ENCODE data around the gene APBA1.

Gene APBA1

DNA sequence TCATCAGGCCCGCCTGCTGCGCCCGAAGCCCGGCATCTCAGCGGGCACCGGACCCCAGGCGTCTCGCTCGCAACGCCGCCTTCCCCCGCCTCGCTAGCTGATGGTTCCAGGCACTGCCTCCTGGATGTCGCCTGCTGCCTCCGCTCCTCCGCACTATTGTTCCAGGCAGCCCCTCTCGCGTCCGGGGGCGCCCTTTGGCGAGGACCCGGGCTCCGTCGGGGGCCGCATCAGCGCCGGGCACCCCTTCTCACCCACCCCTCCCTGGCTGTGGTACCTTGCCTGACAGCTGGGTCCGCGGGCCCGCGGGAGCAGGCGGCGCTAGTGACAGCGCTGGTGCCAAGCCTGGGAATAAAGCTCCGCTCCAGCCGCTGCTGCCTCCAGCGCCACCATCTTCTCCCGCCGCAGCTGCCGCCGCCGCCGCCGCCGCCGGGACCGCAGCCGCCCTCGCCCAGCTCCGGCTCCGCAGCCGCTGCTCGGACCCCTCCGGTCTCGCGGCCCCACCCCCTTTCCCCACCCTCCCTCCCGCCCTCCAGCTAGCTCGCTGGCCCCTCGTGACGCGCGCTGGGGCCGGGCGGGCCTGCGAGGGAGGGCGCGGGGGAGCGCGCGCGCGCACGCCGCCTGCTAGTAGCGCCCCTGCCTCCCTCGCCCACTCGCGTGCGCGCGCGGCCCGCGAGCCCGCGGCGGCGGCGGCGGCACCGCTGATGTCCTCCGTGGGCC, at the start of gene APBA1:
Gene APBA1 (minus strand): TSS at position 493 of the 717 bp plus-strand sequence.
- DNase-seq, result no peak

DNA sequence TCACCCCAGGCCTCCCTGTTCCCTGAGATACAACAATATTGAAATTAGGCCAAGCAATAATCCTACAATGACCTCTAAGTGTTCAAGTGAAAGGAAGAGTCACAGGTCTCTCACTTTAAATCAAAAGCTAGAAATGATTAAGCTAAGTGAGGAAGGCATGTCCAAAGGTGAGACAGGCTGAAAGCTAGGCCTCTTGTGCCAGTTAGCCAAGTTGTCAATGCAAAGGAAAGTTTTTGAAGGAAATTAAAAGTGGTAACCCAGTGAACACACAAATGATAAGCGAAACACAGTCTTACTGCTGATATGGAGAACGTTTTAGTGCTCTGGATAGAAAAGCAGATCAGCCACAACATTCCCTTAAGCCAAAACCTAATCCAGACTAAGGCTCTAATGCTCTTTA, 47.8 kb upstream of the APBA1 start:
- DNase-seq, result no peak

DNA sequence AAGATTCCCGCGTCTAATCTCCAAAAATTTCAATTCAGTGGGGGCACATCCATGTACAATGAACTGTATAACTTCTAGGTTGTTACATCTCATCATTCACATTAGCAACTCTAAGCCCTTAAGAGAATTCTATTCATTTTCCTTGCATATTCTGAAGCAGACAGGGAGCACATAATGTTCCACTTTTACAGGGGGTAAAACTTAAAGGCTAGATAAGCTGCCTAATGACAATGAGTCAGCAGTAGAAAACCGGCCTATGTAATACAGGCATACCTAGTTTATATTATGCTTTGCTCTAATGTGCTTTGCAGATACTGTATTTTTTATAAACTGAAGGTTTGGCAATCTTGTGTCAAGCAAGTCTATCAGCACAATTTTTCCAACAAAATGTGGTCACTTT, 47.2 kb upstream of the APBA1 start:
- no peak for DNase-seq

DNA sequence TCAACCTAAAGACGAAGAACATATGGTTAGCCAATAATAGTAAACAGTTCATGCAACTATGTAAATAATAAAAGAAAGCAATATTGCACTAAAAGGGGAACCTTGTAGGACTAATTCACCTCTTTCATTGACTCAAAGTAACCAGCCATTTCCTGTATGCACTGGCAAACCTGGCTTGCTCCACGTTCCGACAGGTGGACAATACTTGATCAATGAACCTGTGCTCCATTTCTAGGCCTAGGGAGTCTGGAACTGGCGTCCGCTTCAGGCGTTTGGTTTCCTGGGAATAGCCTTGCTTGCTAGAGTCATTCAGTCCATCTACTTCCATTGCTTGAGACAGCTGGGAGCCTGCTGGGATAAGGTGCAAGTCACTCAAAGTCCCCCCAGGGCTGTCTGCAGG, 46.0 kb upstream of the APBA1 start:
- no peak for DNase-seq

DNA sequence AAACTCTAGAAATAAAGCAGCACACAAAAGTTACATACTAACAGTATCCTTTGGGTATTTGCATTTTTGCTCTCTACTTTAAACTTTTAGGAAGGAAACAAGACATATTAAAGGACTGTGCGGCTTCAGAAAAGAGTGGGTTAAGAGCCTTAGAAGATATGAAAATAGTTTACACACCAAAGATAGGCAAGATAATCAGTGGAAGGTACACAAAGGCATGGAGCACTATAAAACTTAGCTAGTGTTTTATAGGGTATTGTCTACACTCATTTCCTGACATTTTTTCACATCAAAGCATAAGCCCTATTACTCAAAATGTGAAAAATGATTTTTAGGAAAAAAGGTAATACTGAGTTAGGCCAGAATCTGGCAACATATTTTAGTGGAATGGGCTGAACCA, 43.7 kb upstream of the APBA1 start:
- DNase-seq, result no peak

DNA sequence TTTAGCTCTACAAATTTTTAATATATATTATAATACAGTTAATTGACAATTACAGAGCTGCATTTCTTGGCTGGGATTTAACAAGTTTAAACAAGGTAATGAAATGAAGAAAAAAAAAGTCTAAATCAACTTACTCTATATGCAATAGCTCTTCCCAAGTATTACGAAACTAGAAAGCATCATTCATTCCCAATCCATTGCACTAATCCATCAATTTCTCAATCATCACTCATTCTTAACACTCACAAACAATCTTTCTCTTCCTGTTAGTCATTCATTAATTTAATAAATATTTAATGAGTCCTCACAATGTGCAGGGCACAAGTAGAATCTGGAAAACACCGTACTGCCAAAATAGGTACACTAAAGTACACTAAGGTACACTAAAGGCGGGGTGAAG, 42.9 kb upstream of the APBA1 start:
- no peak for DNase-seq

DNA sequence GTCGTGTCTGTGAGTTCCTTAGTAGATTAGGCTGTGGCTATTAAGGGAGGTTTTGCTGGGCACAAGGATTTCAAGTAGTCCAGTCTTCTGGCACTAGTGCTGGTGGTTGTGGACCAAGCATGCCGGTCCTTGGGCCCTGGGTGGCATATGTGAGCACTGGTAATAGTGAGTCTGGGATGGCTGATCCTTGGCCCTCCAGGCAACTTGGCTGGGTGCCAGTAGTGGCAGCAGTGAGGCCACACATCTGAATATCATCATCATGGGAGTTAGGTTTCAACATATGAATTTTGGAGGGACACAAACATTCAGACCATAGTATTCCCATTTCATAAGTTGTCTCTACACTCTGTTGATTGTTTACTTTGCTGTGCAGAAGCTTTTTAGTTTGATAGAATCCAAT, 25.3 kb upstream of the APBA1 start:
- no peak for DNase-seq

DNA sequence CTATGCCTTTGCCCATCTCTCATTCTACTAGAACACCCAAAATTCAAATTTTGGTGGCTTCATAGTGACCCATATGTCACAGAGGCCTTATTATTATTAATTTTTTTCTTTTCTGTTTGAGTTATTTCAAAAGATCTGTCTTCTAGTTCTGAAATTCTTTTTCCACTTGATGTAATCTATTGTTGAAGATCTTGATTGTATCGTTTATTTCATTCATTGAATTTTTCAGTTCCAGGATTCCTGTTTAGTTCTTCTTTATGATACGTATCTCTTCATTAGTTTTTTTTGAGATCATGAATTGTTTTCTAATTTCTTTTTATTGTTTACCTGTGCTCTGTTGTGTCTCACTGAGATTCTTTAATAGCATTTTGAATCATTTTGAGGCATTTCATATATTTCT, 24.6 kb upstream of the APBA1 start:
- no peak for DNase-seq

DNA sequence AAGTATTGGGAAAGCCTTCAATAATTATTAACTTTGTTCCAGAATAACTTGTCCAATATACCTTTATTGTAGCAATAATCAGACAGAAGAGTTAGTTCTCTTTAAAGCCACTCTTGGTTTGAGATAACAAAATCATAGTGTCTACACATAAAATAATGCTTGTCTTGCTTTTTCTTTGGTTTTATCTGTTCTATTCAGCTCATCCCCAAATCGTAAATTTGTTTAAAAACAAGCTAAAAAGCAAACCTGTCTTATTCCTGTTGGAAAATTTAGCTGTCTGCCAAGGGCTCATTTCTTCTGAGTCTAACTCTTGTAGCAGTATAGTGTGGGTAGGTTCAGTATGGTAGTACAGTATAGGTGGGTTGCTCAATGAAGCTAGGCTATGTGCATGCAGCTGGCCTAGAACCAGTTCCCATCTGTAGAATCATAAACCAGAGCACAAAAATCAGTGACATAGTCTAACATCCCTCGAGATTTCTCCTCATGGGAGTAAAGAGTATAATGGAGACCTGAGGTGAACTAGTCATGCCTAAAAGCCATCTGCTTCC, 17.9 kb upstream of the APBA1 start:
- DNase-seq, result no peak

DNA sequence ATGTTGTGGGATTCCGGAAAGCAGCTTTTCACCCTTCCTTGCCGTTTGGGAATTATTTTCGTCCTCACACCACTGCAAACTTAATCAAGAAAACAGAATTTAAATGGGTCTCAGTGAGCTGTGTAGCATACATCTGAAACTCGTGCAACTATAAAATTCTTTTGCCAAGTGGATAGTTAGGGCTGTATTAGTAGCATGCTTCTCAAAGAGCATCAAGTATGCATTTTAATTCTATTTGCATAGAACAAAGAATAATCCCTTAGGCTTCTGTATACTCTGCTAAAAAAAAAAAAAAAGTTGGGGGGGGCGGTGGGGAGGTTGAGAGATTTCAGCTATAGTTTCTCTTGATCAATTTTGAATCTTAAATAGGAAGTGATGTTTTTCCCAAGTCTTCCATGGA, 11.8 kb upstream of the APBA1 start:
- DNase-seq, result no peak

DNA sequence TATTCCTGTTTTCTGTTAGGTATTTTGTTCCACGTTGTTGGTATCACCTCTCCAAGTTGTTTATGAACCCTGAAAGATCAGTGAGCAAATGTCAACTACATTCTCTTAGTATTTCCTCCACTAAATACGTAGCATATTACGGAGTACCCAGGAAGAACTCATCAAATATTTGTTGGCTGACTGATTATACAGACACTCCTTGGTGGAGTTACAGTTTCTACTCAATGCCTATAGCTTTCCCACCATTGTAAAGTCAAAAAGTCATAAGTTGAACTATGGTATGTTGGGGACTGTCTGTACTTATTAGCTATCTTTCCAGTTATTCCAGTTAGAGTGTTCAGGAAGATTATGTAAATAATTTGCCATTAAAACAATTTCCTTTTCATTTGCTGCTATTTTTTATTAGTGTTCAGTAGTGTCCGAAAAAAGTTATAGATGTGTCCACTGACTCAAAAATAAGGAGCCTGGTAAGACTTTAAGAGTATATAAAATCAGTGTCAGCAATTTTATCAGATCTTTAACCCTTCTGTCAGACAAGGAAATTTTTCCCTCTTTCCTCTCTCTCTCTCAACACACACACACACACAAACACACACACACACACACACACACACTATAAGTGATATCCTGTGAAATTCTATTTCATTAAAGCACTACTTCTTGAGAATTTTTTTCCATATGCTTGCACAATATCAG, 6.8 kb upstream of the APBA1 start:
- no peak for DNase-seq

DNA sequence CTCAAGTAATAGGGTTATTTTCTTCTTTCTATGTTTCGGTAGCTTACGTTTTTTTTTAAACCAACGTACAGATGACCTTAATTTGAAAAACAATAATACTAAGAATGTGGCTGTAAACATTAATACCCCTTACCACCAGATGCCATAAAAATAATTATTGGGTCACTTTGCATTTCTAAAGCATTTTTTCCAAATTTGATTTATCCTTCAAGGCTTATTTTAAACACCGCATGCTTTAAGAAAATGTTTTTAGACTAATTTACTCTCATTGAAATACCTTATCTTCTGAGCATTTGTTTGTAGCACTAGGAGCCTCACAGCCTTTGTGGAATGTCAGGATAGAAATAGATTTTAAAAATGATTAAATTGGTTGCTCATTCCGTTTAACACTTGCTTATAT, 5.8 kb upstream of the APBA1 start:
- no peak for DNase-seq

DNA sequence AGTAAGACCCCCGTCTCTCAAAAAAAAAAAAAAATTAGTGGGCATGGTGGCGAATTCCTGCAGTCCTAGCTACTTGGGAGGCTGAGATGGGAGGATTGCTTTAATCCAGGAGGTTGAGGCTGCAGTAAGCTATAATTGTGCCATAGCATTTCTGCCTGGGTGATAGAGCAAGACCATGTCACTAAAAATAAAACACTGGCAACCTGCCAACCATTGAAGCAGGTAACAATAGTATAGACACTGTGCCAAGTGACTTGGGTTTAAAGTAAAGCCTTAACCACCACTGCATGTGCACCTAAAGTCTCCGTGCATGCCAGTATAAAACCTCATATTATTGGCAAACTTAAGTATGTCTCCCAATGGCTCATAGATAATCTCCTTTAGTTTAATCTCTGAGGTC, 3.4 kb upstream of the APBA1 start:
- no peak for DNase-seq

DNA sequence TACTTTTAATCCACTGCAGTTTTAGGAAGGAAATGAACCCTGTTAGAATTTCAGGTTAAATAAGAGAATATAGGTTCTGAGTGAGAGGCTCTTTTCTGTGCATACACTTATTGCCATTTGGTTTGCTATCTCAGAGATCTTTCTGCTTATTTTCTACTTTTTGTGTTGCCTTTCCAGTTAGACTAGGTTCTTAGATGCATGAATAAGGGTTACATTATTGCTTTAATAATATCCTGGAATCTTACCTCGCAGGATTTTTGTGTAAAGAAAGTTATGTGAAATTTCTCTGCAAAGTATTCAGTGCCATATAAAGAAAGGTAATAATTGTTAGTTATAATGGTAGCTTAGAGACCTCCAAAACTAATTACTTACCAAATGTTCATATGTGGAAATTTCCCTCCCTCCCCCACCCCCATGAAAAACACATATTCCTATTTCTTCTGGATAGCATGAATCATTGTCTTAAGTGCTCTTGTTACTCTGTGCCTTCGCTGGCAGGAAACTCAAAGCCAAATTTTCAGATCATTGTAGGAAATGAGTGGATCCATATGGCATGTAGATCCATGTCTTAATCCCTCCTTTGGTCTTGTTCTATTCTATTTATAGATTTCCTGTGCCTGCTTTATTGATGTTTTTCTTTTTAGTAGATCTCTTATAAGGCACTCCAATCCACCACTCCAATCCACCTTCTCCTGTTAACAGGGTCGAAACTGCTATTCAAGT, 2.7 kb upstream of the APBA1 start:
- no peak for DNase-seq

DNA sequence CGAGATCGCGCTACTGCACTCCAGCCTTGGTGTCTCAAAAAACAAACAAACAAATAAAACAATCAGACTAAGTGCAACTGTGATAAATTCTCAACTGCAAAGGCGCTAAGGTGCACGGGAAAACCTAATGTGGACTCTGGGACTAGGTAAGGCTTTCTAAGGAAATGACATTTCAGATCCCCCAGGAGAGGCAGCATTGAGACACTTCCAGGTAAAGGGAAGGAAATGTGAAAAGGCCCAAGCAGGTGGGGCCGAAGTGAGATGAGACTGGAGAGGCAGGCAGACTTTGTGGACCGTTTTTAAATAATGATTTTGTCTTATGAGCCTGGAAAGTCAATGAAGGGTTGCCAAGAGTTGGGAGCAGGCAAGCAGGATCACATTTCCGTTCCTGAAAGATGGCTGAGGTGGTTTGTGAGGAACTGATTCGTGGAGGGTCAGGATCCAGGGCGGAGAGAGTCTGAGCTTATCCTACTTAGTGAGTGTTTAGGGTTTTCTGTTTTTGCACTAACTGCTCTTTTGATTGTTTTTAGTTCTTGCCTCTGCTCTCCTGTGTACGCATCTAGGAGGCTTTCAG, 2.0 kb upstream of the APBA1 start:
- no peak for DNase-seq

DNA sequence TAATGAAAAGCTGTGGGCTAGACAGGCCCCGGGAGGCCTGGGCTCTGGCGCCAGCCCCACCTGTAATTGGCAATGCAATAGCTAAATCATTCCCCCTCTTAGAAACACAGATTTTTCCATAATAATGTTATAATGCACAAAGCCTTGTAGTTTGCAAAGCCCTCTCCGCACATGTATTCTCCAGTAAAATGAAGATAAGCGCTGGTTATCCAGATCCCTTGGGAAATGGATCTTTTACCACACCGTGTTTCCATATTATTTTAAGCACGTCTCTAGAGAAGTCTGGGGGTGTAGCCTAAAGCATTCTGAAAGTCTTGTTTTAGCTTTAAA, 1.1 kb upstream of the APBA1 start:
- DNase-seq, result no peak

DNA sequence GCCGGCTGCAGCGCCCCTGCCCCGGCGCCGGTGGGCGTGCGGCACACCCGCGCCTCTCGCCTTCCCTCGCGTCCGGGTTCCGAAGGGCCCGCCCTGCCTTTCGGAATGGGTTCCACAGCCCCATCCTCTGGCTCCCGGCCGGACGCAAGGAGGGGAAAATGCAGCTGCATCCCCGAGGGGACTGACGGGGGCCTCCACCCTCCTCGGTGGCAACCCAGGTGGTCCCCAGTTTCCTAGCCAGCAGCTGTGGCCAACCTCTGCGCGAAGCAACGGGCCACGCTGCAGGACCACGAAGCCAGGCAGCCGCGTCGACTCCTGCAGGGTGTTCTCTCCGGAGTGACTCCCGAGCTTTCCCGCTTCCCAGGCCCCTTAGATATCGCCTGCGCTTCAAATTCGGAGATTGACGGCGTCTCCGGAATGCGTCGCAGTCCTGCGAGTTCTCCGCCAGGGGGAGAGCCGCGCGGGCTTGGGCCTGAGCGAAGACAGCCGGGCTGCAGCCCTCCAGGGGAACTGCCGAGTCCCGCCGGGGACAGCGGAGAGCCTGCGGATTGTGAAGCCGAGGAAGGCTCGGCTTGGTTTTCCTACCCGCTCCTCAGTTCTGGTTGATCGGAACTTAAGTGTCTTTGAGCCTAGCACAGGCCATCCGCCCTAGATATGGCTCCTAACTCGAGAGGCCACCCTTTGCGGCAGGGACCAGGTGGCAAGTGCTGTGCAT, 582 bp upstream of the APBA1 start:
- DNase-seq, result peak in 1 of 2 experiments; percentile 27

DNA sequence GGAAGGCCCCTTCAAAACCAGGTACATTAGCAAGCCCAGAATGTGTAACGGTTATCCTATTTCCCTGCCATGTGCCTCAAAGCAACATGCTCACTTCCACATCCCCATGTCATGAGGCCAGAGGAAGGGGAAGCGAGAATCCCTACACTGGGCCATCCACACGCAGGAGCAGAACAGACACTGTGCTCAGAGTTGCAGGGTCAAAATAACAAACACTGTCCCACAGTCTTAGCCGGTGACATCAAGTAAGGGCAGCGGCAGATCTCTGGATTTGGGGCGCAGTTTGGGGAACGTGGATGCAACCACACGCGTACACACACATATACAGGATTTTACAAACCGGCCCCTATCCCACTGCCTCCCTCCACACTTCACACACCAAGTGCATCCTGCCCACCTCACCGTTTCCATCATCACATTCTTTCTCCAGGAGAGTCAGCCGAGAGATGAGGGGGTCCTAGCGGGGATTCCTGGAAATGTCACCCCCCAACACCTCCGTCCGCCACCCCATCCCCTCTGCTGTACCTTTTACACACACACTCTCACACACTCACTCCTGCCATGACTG, 776 bp downstream of the APBA1 start:
- peak in 1 of 2 experiments; percentile 25 for DNase-seq

DNA sequence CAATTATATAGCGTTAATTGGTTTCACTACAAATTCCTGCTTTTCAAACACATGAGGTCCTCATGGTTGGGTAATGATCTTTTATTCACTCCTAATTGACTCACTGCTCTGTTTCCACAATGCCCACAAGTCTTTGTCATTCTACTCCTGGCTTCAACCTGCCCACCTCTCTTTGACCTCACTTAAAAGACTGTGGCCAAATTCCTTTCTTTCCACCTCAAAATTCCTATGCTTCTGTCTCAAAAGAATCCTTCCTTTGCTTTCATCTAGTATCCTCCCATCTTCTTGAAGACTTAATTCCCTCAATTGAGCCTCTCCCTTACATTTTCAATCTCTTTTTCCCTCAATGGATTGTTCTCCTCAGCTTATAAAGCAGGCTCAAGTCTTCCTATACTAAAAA, 4.9 kb downstream of the APBA1 start:
- DNase-seq, result no peak

DNA sequence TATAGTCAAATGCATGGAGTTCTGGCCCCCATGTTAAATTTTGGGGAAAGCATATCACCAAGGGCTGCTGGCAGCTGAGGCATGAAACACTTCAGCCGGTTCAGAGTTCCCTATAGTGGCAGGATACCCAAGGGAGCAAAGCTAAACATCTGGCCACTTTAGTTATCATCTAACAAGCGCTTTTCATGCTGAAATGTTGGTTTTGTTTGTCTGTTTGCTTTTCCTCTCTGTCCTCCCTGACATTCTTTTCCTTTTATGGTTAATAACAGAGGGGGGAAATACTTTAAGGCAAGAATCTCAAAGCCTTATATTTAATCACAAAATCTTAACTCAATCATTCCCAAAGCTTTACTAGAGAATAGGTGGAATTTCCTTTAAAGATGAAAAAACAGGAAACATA, 11.9 kb downstream of the APBA1 start:
- DNase-seq, result no peak

DNA sequence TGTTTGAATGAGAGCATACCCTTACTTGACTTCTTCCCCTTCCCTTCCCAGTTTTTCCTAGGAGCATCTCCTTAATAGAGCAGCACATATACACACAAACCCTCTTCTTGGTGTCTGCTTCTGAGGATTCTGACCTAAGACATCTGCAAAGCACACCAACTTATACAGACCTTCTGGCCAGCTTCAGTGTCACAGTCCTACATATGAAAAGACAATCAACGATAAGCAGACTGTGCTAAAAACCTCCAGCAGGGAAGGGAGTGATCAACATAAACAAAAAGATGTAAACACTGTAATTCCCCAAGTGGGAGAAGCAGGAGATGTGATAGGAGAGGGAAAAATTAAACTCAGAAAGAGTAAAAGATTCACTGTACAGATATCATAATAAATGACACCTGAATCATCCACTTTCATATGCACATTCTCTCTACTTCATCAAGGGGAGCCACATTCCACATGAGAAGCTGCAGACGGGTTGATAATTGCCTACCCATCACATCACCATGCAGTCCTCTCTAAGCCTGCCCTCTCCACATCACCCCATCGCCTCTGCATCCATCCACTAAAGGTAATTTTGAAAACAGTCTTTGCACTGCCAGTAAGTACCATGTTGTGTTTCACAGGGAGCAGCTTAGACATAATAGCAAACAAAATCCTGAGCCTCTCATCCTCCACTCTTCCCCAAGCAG, 13.0 kb downstream of the APBA1 start:
- no peak for DNase-seq

DNA sequence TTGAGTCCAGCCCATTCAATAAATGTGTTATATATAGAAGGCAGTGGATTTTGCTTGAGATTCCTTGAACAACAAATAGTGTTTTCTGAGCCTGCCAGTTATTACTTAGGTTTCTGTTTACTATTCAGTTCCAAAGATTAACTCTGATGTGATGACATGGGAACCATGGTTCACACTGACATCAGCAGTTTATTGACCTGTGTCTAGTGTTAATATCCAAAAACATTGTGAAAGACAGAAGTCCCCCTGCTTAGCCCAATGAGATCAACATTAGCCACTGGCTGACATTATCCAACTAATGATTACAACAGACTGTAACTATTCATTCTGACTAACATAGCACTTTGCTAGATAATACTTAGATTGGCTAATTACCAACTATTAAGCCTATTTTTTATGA, 14.9 kb downstream of the APBA1 start:
- DNase-seq, result no peak

Measured in cerebellar nuclear complex (tissue), 1 donor.